Hematopoietic multipotent progenitor cell treated with erythropoietin and hydrocortisone succinate and interleukin-3 and kit ligand, for 6 days (in vitro differentiated cells): ENCODE data around the gene PARP8.

ENCODE experiments used
- DNase-seq: peaks from one replicate; pipeline ENCODE4 v3.0.0-alpha.2; 2015

The PARP8 gene

GRCh38 chr5:50855001-50855400, 188.6 kb downstream of the PARP8 start:
- no peak for DNase-seq

- no peak for DNase-seq
Measured at GRCh38 chr5:50856401-50857119, 190.1 kb downstream of the PARP8 start.

- no peak for DNase-seq
Measured at GRCh38 chr5:50863534-50864170, 197.2 kb downstream of the PARP8 start.

- no peak for DNase-seq
Measured at GRCh38 chr5:50864466-50864865, 198.0 kb downstream of the PARP8 start.

GRCh38 chr5:50866415-50866814, 200.0 kb downstream of the PARP8 start:
- no peak for DNase-seq

- no peak for DNase-seq
Measured at GRCh38 chr5:50867140-50867539, 200.7 kb downstream of the PARP8 start.

GRCh38 chr5:50873595-50874277, 207.3 kb downstream of the PARP8 start:
- no peak for DNase-seq

GRCh38 chr5:50874306-50875001, 208.0 kb downstream of the PARP8 start:
- no peak for DNase-seq

- no peak for DNase-seq
Measured at GRCh38 chr5:50875002-50875344, 208.5 kb downstream of the PARP8 start.

GRCh38 chr5:50878470-50878869, 212.0 kb downstream of the PARP8 start:
- no peak for DNase-seq

GRCh38 chr5:50881407-50881806, 215.0 kb downstream of the PARP8 start:
- DNase-seq: no peak

- DNase-seq: no peak
Measured at GRCh38 chr5:50886657-50887345, 220.4 kb downstream of the PARP8 start.

GRCh38 chr5:50887889-50888633, 221.6 kb downstream of the PARP8 start:
- DNase-seq: no peak

- no peak for DNase-seq
Measured at GRCh38 chr5:50888751-50889150, 222.3 kb downstream of the PARP8 start.

GRCh38 chr5:50889790-50890189, 223.4 kb downstream of the PARP8 start:
- DNase-seq: no peak
